Spleen (tissue), 11 donors: ENCODE measurements around the gene WNK1. TPM values are rescaled to one million over a fixed set of nuclear protein-coding genes. Genes with fewer than 3 reads are reported as not detected.

Experiments
- DNase-seq: peaks from one replicate; pipeline ENCODE4 v3.0.0-alpha.2; 2020
- H3K27ac ChIP-seq, 8 donors: fragments of 200-600 bp; sonication (generic) in 7 of 8; 1 replicate in 4 of 8; 2 replicates in 4 of 8; pipeline versions ENCODE4 v1.5.0 to v1.8.0; 2016 to 2021; ENCODE audit warnings: inconsistent platforms in 4 of 8, mild to moderate bottlenecking in 4 of 8, moderate library complexity in 1 of 8
- H3K27me3 ChIP-seq, 7 donors: fragments of 200-600 bp; sonication (generic) in 6 of 7; replicated peaks in 1 of 7; 1 replicate in 4 of 7; 2 replicates in 3 of 7; pipeline versions ENCODE4 v1.5.0 to v1.8.0; 2016 to 2021; ENCODE audit warnings: inconsistent platforms in 3 of 7, mild to moderate bottlenecking in 1 of 7
- H3K36me3 ChIP-seq, 6 donors: fragments of 200-600 bp; sonication (generic) in 5 of 6; 1 replicate in 4 of 6; 2 replicates in 2 of 6; pipeline versions ENCODE4 v1.5.0 to v1.8.0; 2016 to 2021; ENCODE audit warnings: inconsistent platforms in 2 of 6
- H3K4me1 ChIP-seq, 6 donors: fragments of 200-600 bp; sonication (generic) in 5 of 6; 1 replicate in 3 of 6; 2 replicates in 3 of 6; pipeline versions ENCODE4 v1.5.0 to v1.8.0; 2016 to 2021; ENCODE audit warnings: inconsistent platforms in 3 of 6
- H3K4me3 ChIP-seq, 8 donors: fragments of 200-600 bp; sonication (generic) in 7 of 8; 1 replicate in 4 of 8; 2 replicates in 4 of 8; pipeline versions ENCODE4 v1.5.0 to v1.8.0; 2016 to 2021; ENCODE audit warnings: inconsistent platforms in 4 of 8, mild to moderate bottlenecking in 4 of 8, moderate library complexity in 2 of 8
- H3K9me3 ChIP-seq, 8 donors: fragments of 200-600 bp; sonication (generic) in 7 of 8; 1 replicate in 4 of 8; 2 replicates in 4 of 8; pipeline versions ENCODE4 v1.5.0 to v1.8.0; 2016 to 2021; ENCODE audit warnings: inconsistent platforms in 4 of 8
- POLR2A ChIP-seq, 3 donors: fragments of 450-650 bp; IDR thresholded peaks; one replicate each; pipeline ENCODE4 v1.5.1; 2017; ENCODE audit warnings: antibody characterized with exemption in 3 of 3, mild to moderate bottlenecking in 1 of 3
- POLR2AphosphoS5 ChIP-seq, 3 donors: sonication (generic); formaldehyde crosslinking; IDR thresholded peaks; one replicate each; pipeline ENCODE4 v1.5.1; 2017; ENCODE audit warnings: antibody characterized with exemption in 3 of 3
- WGBS, 5 donors: extraction: QIAGEN DNeasy Blood & Tissue Kit in 3 of 5; methylation state at CpG; one replicate each; pipeline versions ENCODE4 v1.1.5 to v1.1.7; 2013 to 2018; 5-methylcytosine and 5-hydroxymethylcytosine counted together
- intact Hi-C: fragments of 100-400 bp; cut with DNase I; formaldehyde crosslinking; loops from one replicate; pipeline ENCODE4 v1.15.0; 2023; ENCODE audit warnings: low total_unique reads
- polyA plus RNA-seq, 3 donors: library from polyadenylated mRNA; stranded (reverse); fragments of 200-250 nt; gene quantifications; one replicate each; pipeline ENCODE4 v1.2.1, GENCODE V29; 2013
- total RNA-seq, 7 donors: library from RNA; depleted of rRNA in 3 of 7; stranded (reverse); fragments of >200 nt in 3 of 7; fragmentation: NEBNext Ultra II Directional in 4 of 7; extraction: Animal tissue kit (Norgen Biotek cat#: 25700) in 4 of 7; gene quantifications; one replicate each; pipeline versions ENCODE4 v1.1.0 to v1.2.1, GENCODE V29; 2016 to 2021
- TF ChIP-seq, protein P1 (sequence below), 11 experiments: fragments of 200-600 bp in 7 of 11; fragments of 450-650 bp in 4 of 11; sonication (generic) in 4 of 11; IDR thresholded peaks in 8 of 11; conservative IDR thresholded peaks in 3 of 11; 1 replicate in 7 of 11; 2 replicates in 4 of 11; pipeline versions ENCODE4 v1.4.0 to v1.8.0; 2016 to 2021; ENCODE audit warnings: antibody characterized with exemption in 11 of 11, inconsistent platforms in 4 of 11, mild to moderate bottlenecking in 1 of 11
- donor health status: healthy with polysubstance abuse.
- donor health status: DM: no; HTN: no; CAD: no; lungs with moderate emphysema.
- donor health status: DM: no; HTN: no; CAD: no.
- donor health status: Bipolar disorder and iron deficiency.
- donor health status: healthy.
- donor health status: DM: no; HTN: no; CAD: no.
- donor health status: DM: yes; HTN: yes; CAD: no.

WNK1 gene
- total and polyA plus RNA-seq, 10 donors: 8.8 to 261 (median 202) TPM

DNA sequence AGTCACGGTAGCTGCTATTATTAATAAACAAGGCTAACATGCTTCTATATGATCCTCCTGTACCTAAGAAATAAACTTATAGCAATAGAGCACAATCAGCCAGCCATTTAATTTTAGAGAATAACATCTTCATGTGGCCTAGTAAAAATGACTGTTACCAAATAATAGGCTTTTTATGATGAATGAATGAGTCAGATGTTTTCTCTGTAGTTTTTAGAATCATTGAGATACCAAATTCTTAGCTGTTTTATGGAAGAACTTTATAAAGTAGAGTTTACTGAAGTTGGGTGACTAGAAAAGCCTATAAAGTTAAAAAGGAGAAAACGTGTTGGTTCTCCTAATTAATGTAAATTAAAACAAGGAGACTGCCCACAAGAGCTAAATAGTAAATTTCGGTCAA is 40.7 kb downstream of the WNK1 start:
- TF ChIP-seq POLR2A (IDR thresholded peaks at IDR 0.05): no peak
- TF ChIP-seq POLR2AphosphoS5 (IDR thresholded peaks at IDR 0.05): no peak
- TF ChIP-seq, protein P1, sequence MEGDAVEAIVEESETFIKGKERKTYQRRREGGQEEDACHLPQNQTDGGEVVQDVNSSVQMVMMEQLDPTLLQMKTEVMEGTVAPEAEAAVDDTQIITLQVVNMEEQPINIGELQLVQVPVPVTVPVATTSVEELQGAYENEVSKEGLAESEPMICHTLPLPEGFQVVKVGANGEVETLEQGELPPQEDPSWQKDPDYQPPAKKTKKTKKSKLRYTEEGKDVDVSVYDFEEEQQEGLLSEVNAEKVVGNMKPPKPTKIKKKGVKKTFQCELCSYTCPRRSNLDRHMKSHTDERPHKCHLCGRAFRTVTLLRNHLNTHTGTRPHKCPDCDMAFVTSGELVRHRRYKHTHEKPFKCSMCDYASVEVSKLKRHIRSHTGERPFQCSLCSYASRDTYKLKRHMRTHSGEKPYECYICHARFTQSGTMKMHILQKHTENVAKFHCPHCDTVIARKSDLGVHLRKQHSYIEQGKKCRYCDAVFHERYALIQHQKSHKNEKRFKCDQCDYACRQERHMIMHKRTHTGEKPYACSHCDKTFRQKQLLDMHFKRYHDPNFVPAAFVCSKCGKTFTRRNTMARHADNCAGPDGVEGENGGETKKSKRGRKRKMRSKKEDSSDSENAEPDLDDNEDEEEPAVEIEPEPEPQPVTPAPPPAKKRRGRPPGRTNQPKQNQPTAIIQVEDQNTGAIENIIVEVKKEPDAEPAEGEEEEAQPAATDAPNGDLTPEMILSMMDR (IDR thresholded peaks at IDR 0.05 in 8 of 11, conservative IDR thresholded peaks at IDR 0.05 in 3 of 11): no peak
- no peaks in the 10 kb centered on the region for H3K36me3 ChIP-seq
- no peaks in the 10 kb centered on the region for H3K9me3 ChIP-seq
- H3K27ac ChIP-seq: no peak overlapping the region
- intact Hi-C loops: no loop called here
- no peak overlapping the region for H3K4me3 ChIP-seq
- WGBS, 5 donors: 79 to 94% (median 91%) methylated on average over 3 of the region's 3 CpGs
- no peak for DNase-seq
- H3K4me1 ChIP-seq: peaks cover 36 to 99% (median 78%) of the 10 kb centered on the region in 6 donors
- no peaks in the 10 kb centered on the region for H3K27me3 ChIP-seq

DNA sequence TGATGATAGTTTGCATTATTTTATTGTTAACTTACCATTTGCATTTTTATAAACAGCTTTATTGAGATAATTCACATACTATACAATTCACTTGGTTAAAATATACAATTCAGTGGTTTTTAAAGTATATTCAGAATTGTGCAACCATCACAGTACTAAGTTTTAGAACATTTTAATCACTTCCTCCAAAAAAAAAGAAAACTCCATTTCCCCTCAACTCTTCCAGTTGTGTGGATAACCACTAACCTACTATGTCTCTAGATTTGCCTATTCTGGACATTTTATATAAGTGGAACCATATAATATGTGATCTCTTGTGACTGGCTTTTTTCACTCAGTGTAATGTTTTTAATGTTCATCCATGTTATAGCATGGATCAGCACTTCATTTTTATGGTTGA is 41.3 kb downstream of the WNK1 start:
- no peaks in the 10 kb centered on the region for H3K27me3 ChIP-seq
- H3K4me1 ChIP-seq: peaks cover 35 to 99% (median 75%) of the 10 kb centered on the region in 6 donors
- no peak overlapping the region for H3K4me3 ChIP-seq
- intact Hi-C loops: no loop called here
- no peaks in the 10 kb centered on the region for H3K36me3 ChIP-seq
- DNase-seq: no peak
- no peaks in the 10 kb centered on the region for H3K9me3 ChIP-seq
- H3K27ac ChIP-seq: no peak overlapping the region
- TF ChIP-seq POLR2AphosphoS5 (IDR thresholded peaks at IDR 0.05) (no peak), POLR2A (IDR thresholded peaks at IDR 0.05) (no peak)
- TF ChIP-seq, protein P1 (IDR thresholded peaks at IDR 0.05 in 8 of 11, conservative IDR thresholded peaks at IDR 0.05 in 3 of 11): no peak

DNA sequence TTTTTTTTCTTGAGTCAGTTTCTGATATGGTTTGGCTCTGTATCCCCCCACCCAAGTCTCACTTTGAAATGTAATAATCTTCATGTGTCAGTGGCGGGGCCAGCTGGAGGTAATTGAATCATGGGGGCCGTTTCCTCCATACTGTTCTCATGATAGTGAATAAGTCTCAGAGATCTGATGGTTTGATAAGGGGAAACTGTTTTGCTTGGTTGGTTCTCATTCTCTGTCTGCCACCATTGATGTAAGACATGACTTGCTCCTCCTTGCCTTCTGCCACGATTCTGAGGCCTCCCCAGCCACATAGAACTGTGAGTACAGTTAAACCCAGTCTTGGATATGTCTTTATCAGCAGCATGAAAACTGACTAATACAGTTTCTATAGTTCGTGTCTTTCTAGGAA is 42.9 kb downstream of the WNK1 start:
- intact Hi-C loops: no loop called here
- Histone ChIP-seq H3K27me3 (no peaks in the 10 kb centered on the region), H3K36me3 (no peaks in the 10 kb centered on the region), H3K4me1 (peaks cover 22 to 99% (median 70%) of the 10 kb centered on the region in 6 donors), H3K27ac (no peak overlapping the region), H3K9me3 (no peaks in the 10 kb centered on the region), H3K4me3 (no peak overlapping the region)
- no peak for DNase-seq
- WGBS, 5 donors: 48 to 61% (median 58%) methylated on average over 4 of the region's 4 CpGs
- no peak for TF ChIP-seq POLR2A (IDR thresholded peaks at IDR 0.05)
- TF ChIP-seq, protein P1 (IDR thresholded peaks at IDR 0.05 in 8 of 11, conservative IDR thresholded peaks at IDR 0.05 in 3 of 11): no peak
- no peak for TF ChIP-seq POLR2AphosphoS5 (IDR thresholded peaks at IDR 0.05)

DNA sequence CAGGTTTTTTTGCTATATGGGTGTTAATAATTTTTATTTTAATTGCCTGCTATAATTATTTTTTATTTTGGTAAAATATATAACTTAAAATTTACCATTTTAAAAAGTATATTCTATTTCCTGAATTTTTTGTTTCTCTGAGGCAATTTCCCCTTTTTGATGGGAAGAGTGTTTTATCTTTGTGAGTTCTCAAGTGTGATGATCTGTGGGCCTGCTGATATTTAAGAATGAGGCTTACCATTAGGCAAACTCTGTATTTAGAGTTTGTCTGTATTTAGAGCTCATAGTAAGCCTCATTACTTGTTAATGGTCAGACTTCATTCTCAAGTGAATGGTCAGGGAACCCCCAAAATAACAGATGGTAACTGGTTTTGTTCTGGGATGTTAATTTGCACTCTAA is 48.0 kb downstream of the WNK1 start:
- DNase-seq: no peak
- no peak overlapping the region for H3K4me3 ChIP-seq
- peak overlapping the region in 1 of 8 donors; percentile 12 for H3K27ac ChIP-seq
- no peaks in the 10 kb centered on the region for H3K36me3 ChIP-seq
- no peak for TF ChIP-seq POLR2A (IDR thresholded peaks at IDR 0.05)
- TF ChIP-seq, protein P1 (IDR thresholded peaks at IDR 0.05 in 8 of 11, conservative IDR thresholded peaks at IDR 0.05 in 3 of 11): no peak
- TF ChIP-seq POLR2AphosphoS5 (IDR thresholded peaks at IDR 0.05): no peak
- peaks cover 22 to 100% (median 78%) of the 10 kb centered on the region in 6 donors for H3K4me1 ChIP-seq
- H3K9me3 ChIP-seq: no peaks in the 10 kb centered on the region
- intact Hi-C loops: loop anchor here (10.0 kb wide), 1 partner anchor 46 kb away; the partner anchor contains the start of gene WNK1
- H3K27me3 ChIP-seq: no peaks in the 10 kb centered on the region
